Measurements from ENCODE around the gene MSANTD3.
A peak's percentile ranks its signal among the peaks of the same experiment; 100 is the strongest.

The MSANTD3 gene

GRCh38 chr9:100401042-100401441 lies 25.9 kb upstream of the MSANTD3 start:
- Histone ChIP-seq H3K9me3 (ENCODE audit: control insufficient read depth, low read length) (no peaks in the 10 kb centered on the region), H3K36me3 (ENCODE audit: control insufficient read depth in 1 of 2, insufficient read depth in 2 of 2, low read depth in 1 of 2, low read length in 2 of 2) (no peaks in the 10 kb centered on the region), H4K91ac (ENCODE audit: low read length) (no peak overlapping the region), H3K4me1 (ENCODE audit: control insufficient read depth, insufficient read depth, low read depth, low read length) (no peaks in the 10 kb centered on the region), H3K27ac (ENCODE audit: low read length, poor library complexity, severe bottlenecking) (no peak overlapping the region), H2AK5ac (ENCODE audit: low read length, severe bottlenecking) (no peak overlapping the region), H3K18ac (ENCODE audit: low read depth in 1 of 2, low read length in 2 of 2) (no peak overlapping the region), H2BK5ac (ENCODE audit: low read depth, low read length, poor library complexity, severe bottlenecking) (no peak overlapping the region), H2BK12ac (ENCODE audit: low read length in 2 of 2) (no peak overlapping the region), H3K23ac (ENCODE audit: low read length in 2 of 2) (no peak overlapping the region), H2BK120ac (ENCODE audit: low read depth, low read length) (no peak overlapping the region), H2AFZ (ENCODE audit: low read depth, low read length) (no peak overlapping the region), H3K4ac (ENCODE audit: low read depth in 1 of 2, low read length in 2 of 2) (no peak overlapping the region), H2BK15ac (ENCODE audit: low read depth, poor library complexity, severe bottlenecking) (no peak overlapping the region), H3K14ac (ENCODE audit: low read length in 2 of 2) (no peak overlapping the region), H3K79me1 (replicated peaks; ENCODE audit: low read length, poor library complexity, severe bottlenecking) (no peaks in the 10 kb centered on the region), H4K8ac (ENCODE audit: low read length) (no peak overlapping the region), H3K9ac (ENCODE audit: low read length) (no peak overlapping the region), H3K27me3 (ENCODE audit: control insufficient read depth in 1 of 2, insufficient read depth in 1 of 2, low read length in 2 of 2) (no peaks in the 10 kb centered on the region), H3K4me3 (ENCODE audit: insufficient read depth in 1 of 2, low read depth in 1 of 2, low read length in 2 of 2) (no peak overlapping the region), H3K4me2 (ENCODE audit: low read length, poor library complexity, severe bottlenecking) (no peak overlapping the region)
- 91% methylated on average over 1 of the region's 1 CpG for WGBS
- no peak for DNase-seq

- H3K9ac ChIP-seq (ENCODE audit: low read length) = no peak overlapping the region
- H3K4me3 ChIP-seq (ENCODE audit: insufficient read depth in 1 of 2, low read depth in 1 of 2, low read length in 2 of 2) = no peak overlapping the region
- H3K4me1 ChIP-seq (ENCODE audit: control insufficient read depth, insufficient read depth, low read depth, low read length) = no peaks in the 10 kb centered on the region
- H3K36me3 ChIP-seq (ENCODE audit: control insufficient read depth in 1 of 2, insufficient read depth in 2 of 2, low read depth in 1 of 2, low read length in 2 of 2) = no peaks in the 10 kb centered on the region
- H3K4ac ChIP-seq (ENCODE audit: low read depth in 1 of 2, low read length in 2 of 2) = no peak overlapping the region
- H2BK120ac ChIP-seq (ENCODE audit: low read depth, low read length) = no peak overlapping the region
- peak overlapping the region; percentile 19 for H4K8ac ChIP-seq (ENCODE audit: low read length)
- no peak overlapping the region for H3K14ac ChIP-seq (ENCODE audit: low read length in 2 of 2)
- 98% methylated on average over 1 of the region's 1 CpG for WGBS
- H3K4me2 ChIP-seq (ENCODE audit: low read length, poor library complexity, severe bottlenecking) = no peak overlapping the region
- no peak overlapping the region for H3K23ac ChIP-seq (ENCODE audit: low read length in 2 of 2)
- H2BK12ac ChIP-seq (ENCODE audit: low read length in 2 of 2) = no peak overlapping the region
- H3K9me3 ChIP-seq (ENCODE audit: control insufficient read depth, low read length) = no peaks in the 10 kb centered on the region
- no peak overlapping the region for H2BK5ac ChIP-seq (ENCODE audit: low read depth, low read length, poor library complexity, severe bottlenecking)
- H3K27ac ChIP-seq (ENCODE audit: low read length, poor library complexity, severe bottlenecking) = no peak overlapping the region
- no peak overlapping the region for H4K91ac ChIP-seq (ENCODE audit: low read length)
- no peaks in the 10 kb centered on the region for H3K27me3 ChIP-seq (ENCODE audit: control insufficient read depth in 1 of 2, insufficient read depth in 1 of 2, low read length in 2 of 2)
- H2AK5ac ChIP-seq (ENCODE audit: low read length, severe bottlenecking) = no peak overlapping the region
- DNase-seq = no peak
- no peak overlapping the region for H2AFZ ChIP-seq (ENCODE audit: low read depth, low read length)
- H2BK15ac ChIP-seq (ENCODE audit: low read depth, poor library complexity, severe bottlenecking) = no peak overlapping the region
- H3K79me1 ChIP-seq (replicated peaks; ENCODE audit: low read length, poor library complexity, severe bottlenecking) = no peaks in the 10 kb centered on the region
- H3K18ac ChIP-seq (ENCODE audit: low read depth in 1 of 2, low read length in 2 of 2) = no peak overlapping the region
Measured at GRCh38 chr9:100406962-100407361, 20.0 kb upstream of the MSANTD3 start.

GRCh38 chr9:100408546-100409175 lies 18.3 kb upstream of the MSANTD3 start:
- Histone ChIP-seq H4K91ac (ENCODE audit: low read length) (no peak overlapping the region), H3K23ac (ENCODE audit: low read length in 2 of 2) (no peak overlapping the region), H4K8ac (ENCODE audit: low read length) (no peak overlapping the region), H3K9ac (ENCODE audit: low read length) (no peak overlapping the region), H2AFZ (ENCODE audit: low read depth, low read length) (no peak overlapping the region), H2BK5ac (ENCODE audit: low read depth, low read length, poor library complexity, severe bottlenecking) (no peak overlapping the region), H3K27me3 (ENCODE audit: control insufficient read depth in 1 of 2, insufficient read depth in 1 of 2, low read length in 2 of 2) (no peaks in the 10 kb centered on the region), H3K36me3 (ENCODE audit: control insufficient read depth in 1 of 2, insufficient read depth in 2 of 2, low read depth in 1 of 2, low read length in 2 of 2) (no peaks in the 10 kb centered on the region), H2BK12ac (ENCODE audit: low read length in 2 of 2) (no peak overlapping the region), H3K4ac (ENCODE audit: low read depth in 1 of 2, low read length in 2 of 2) (no peak overlapping the region), H3K9me3 (ENCODE audit: control insufficient read depth, low read length) (no peaks in the 10 kb centered on the region), H3K4me1 (ENCODE audit: control insufficient read depth, insufficient read depth, low read depth, low read length) (no peaks in the 10 kb centered on the region), H3K18ac (ENCODE audit: low read depth in 1 of 2, low read length in 2 of 2) (peak overlapping the region in 1 of 2 experiments; percentile 28), H3K14ac (ENCODE audit: low read length in 2 of 2) (no peak overlapping the region), H3K4me3 (ENCODE audit: insufficient read depth in 1 of 2, low read depth in 1 of 2, low read length in 2 of 2) (no peak overlapping the region), H3K27ac (ENCODE audit: low read length, poor library complexity, severe bottlenecking) (no peak overlapping the region), H3K4me2 (ENCODE audit: low read length, poor library complexity, severe bottlenecking) (no peak overlapping the region), H3K79me1 (replicated peaks; ENCODE audit: low read length, poor library complexity, severe bottlenecking) (no peaks in the 10 kb centered on the region), H2AK5ac (ENCODE audit: low read length, severe bottlenecking) (no peak overlapping the region), H2BK15ac (ENCODE audit: low read depth, poor library complexity, severe bottlenecking) (no peak overlapping the region), H2BK120ac (ENCODE audit: low read depth, low read length) (no peak overlapping the region)
- no peak for DNase-seq
- 86% methylated on average over 5 of the region's 5 CpGs for WGBS

- H4K91ac ChIP-seq (ENCODE audit: low read length) = no peak overlapping the region
- H3K79me1 ChIP-seq (replicated peaks; ENCODE audit: low read length, poor library complexity, severe bottlenecking) = no peaks in the 10 kb centered on the region
- H3K14ac ChIP-seq (ENCODE audit: low read length in 2 of 2) = no peak overlapping the region
- no peak overlapping the region for H4K8ac ChIP-seq (ENCODE audit: low read length)
- no peak overlapping the region for H3K4ac ChIP-seq (ENCODE audit: low read depth in 1 of 2, low read length in 2 of 2)
- H3K9ac ChIP-seq (ENCODE audit: low read length) = no peak overlapping the region
- H3K27me3 ChIP-seq (ENCODE audit: control insufficient read depth in 1 of 2, insufficient read depth in 1 of 2, low read length in 2 of 2) = no peaks in the 10 kb centered on the region
- WGBS = 97% methylated on average over 1 of the region's 1 CpG
- no peak overlapping the region for H3K4me2 ChIP-seq (ENCODE audit: low read length, poor library complexity, severe bottlenecking)
- no peak overlapping the region for H2BK5ac ChIP-seq (ENCODE audit: low read depth, low read length, poor library complexity, severe bottlenecking)
- no peaks in the 10 kb centered on the region for H3K4me1 ChIP-seq (ENCODE audit: control insufficient read depth, insufficient read depth, low read depth, low read length)
- H2BK15ac ChIP-seq (ENCODE audit: low read depth, poor library complexity, severe bottlenecking) = no peak overlapping the region
- H3K18ac ChIP-seq (ENCODE audit: low read depth in 1 of 2, low read length in 2 of 2) = no peak overlapping the region
- H3K27ac ChIP-seq (ENCODE audit: low read length, poor library complexity, severe bottlenecking) = no peak overlapping the region
- no peak overlapping the region for H3K23ac ChIP-seq (ENCODE audit: low read length in 2 of 2)
- no peak overlapping the region for H3K4me3 ChIP-seq (ENCODE audit: insufficient read depth in 1 of 2, low read depth in 1 of 2, low read length in 2 of 2)
- H2AK5ac ChIP-seq (ENCODE audit: low read length, severe bottlenecking) = no peak overlapping the region
- no peak overlapping the region for H2AFZ ChIP-seq (ENCODE audit: low read depth, low read length)
- no peak overlapping the region for H2BK120ac ChIP-seq (ENCODE audit: low read depth, low read length)
- no peak for DNase-seq
- H2BK12ac ChIP-seq (ENCODE audit: low read length in 2 of 2) = no peak overlapping the region
- no peaks in the 10 kb centered on the region for H3K36me3 ChIP-seq (ENCODE audit: control insufficient read depth in 1 of 2, insufficient read depth in 2 of 2, low read depth in 1 of 2, low read length in 2 of 2)
- no peaks in the 10 kb centered on the region for H3K9me3 ChIP-seq (ENCODE audit: control insufficient read depth, low read length)
Measured at GRCh38 chr9:100409176-100409556, 17.8 kb upstream of the MSANTD3 start.
